HFFc6 (cell line): ENCODE measurements around the gene PIH1D1. TPM values are rescaled to one million over a fixed set of nuclear protein-coding genes. Genes with fewer than 3 reads are reported as not detected.

ENCODE experiments used
- DNase-seq: peaks from one replicate; pipeline ENCODE4 v3.0.0-alpha.2; 2018
- H3K27ac Mint-ChIP-seq: 2 replicates; pipeline ENCODE4 v1.8.0; 2020; ENCODE audit warnings: mild to moderate bottlenecking, mixed read lengths
- H3K27me3 Mint-ChIP-seq: 2 replicates; pipeline ENCODE4 v1.8.0; 2021; ENCODE audit warnings: mild to moderate bottlenecking, moderate library complexity, mixed read lengths; ENCODE audit not compliant: insufficient read depth
- H3K36me3 Mint-ChIP-seq: 2 replicates; pipeline ENCODE4 v1.8.0; 2021; ENCODE audit warnings: low read depth, mixed read lengths
- H3K4me1 Mint-ChIP-seq: 2 replicates; pipeline ENCODE4 v1.8.0; 2020; ENCODE audit warnings: low read depth, mixed read lengths
- H3K4me3 Mint-ChIP-seq: 2 replicates; pipeline ENCODE4 v1.8.0; 2020; ENCODE audit warnings: mild to moderate bottlenecking, moderate library complexity, mixed read lengths
- H3K9me3 Mint-ChIP-seq: 2 replicates; pipeline ENCODE4 v1.8.0; 2020; ENCODE audit warnings: mild to moderate bottlenecking, mixed read lengths
- total RNA-seq, 6 experiments: library from RNA; stranded (reverse); fragmentation: NEBNext Ultra II Directional; extraction: Animal tissue kit (Norgen Biotek cat#: 25700); gene quantifications; 2 replicates in 1 of 6; 3 replicates in 5 of 6; pipeline ENCODE4 v1.2.3, GENCODE V29; 2021
- TF ChIP-seq, protein P1 (sequence below): fragments of 200-600 bp; sonication (generic); IDR thresholded peaks from 2 replicates; pipeline ENCODE4 v1.5.0; 2021; ENCODE audit warnings: antibody characterized with exemption, mild to moderate bottlenecking

PIH1D1 gene
- total RNA-seq, 6 experiments from 2014 or later: 55.8 to 65.6 (median 57.5) TPM

DNA sequence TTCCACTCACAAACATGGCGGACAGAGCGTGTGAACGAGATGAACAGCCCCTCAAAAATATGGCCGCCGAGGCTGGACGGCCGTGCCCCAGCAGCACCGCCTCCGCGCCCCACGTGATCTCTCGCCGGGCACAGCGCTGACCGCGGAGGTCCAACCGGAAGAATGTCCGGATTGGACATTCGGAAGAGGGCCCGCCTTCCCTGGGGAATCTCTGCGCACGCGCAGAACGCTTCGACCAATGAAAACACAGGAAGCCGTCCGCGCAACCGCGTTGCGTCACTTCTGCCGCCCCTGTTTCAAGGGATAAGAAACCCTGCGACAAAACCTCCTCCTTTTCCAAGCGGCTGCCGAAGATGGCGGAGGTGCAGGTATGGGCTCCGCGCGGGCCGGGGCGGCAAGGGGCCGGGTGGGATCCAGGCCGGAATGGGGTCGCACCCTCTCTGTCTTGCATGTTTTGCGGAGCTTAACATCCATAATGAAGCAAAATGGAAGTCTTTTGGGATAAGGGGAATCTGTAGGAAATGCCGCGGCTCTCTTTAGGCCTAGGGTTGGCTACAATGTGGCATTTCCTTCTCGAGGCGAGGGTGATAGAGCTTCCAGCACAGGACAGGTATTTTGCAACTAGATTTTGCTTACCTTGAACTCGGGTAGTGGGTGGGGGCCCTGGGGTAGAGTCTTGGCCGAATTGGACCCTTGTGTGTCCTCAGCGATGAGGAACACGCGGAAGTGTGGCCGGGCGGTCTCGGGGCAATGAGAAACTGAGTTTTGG is 35.8 kb upstream of the PIH1D1 start, which contains the start of gene RPL13A:
Gene RPL13A (plus strand): TSS at position 332 of the 769 bp plus-strand sequence. CDS start 22 bp downstream, at position 354.
- peak within 1 kb of the TSS; percentile 98 for H3K27ac Mint-ChIP-seq
- peaks cover 18% of the 10 kb centered on the region for H3K9me3 Mint-ChIP-seq
- peak within 1 kb of the TSS; percentile 98 for H3K4me3 Mint-ChIP-seq
- DNase-seq: peak; percentile 99
- H3K36me3 Mint-ChIP-seq: peaks cover 40% of the 10 kb centered on the region
- H3K4me1 Mint-ChIP-seq: peaks cover 10% of the 10 kb centered on the region; the same call in 1 of the 2 replicates
- TF ChIP-seq, protein P1, sequence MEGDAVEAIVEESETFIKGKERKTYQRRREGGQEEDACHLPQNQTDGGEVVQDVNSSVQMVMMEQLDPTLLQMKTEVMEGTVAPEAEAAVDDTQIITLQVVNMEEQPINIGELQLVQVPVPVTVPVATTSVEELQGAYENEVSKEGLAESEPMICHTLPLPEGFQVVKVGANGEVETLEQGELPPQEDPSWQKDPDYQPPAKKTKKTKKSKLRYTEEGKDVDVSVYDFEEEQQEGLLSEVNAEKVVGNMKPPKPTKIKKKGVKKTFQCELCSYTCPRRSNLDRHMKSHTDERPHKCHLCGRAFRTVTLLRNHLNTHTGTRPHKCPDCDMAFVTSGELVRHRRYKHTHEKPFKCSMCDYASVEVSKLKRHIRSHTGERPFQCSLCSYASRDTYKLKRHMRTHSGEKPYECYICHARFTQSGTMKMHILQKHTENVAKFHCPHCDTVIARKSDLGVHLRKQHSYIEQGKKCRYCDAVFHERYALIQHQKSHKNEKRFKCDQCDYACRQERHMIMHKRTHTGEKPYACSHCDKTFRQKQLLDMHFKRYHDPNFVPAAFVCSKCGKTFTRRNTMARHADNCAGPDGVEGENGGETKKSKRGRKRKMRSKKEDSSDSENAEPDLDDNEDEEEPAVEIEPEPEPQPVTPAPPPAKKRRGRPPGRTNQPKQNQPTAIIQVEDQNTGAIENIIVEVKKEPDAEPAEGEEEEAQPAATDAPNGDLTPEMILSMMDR: no peak
- peaks cover 24% of the 10 kb centered on the region for H3K27me3 Mint-ChIP-seq

DNA sequence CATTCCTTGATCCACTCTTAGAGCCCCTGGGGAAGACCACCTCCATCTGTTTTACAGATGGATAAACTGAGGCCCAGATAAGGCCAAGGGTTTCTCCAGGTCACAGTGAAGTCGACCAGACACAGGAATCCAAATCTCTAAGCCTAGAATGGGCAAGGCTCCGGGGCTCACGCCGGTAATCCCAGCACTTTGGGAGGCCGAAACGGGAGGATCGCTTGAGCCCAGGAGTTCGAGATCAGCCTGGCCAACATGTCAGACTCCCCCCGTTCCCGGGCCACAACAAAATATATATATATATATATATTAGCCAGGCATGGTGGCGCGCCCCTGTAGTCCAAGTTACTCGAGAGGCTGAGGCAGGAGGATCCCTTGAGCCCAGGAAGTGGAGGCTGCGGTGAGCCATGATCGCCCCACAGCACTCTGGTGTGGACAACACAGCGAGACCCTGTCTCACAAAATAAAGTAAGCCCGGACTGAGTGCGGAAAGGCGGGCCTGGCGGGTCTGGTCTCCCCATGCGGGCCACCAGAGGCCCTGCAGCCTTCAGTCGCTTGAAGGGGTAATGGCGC is 35.2 kb upstream of the PIH1D1 start:
- TF ChIP-seq, protein P1: no peak; the same call in 1 of the 2 replicates
- H3K27ac Mint-ChIP-seq: peak overlapping the region; percentile 40; the same call in 1 of the 2 replicates

DNA sequence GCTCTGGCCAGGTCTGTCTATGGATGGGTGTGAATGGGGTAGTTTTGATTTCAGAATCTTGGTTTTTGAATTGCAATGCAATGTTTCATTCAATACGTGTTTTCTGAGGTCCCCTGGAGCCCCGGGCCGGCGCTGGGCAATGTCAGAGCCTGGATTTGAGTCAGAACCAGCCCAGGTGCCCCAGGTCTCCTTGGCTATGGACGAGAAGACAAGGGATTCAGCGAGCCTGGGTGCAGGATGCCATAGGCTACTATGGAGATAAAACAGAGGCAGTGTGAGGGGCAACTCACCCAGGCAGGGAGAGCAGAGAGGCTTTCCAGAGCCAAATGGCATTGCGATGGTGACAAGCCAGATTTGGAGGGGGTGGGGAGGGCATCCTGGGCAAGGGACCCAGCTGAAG is 34.6 kb upstream of the PIH1D1 start:
- peaks cover 18% of the 10 kb centered on the region for H3K9me3 Mint-ChIP-seq

More for the DNA sequence above, 35.2 kb upstream of the PIH1D1 start:
- DNase-seq: no peak
- Mint-ChIP-seq H3K4me1 (peaks cover 10% of the 10 kb centered on the region; the same call in 1 of the 2 replicates), H3K4me3 (no peak overlapping the region), H3K36me3 (peaks cover 33% of the 10 kb centered on the region), H3K27me3 (peaks cover 22% of the 10 kb centered on the region), H3K9me3 (peaks cover 18% of the 10 kb centered on the region)

DNA sequence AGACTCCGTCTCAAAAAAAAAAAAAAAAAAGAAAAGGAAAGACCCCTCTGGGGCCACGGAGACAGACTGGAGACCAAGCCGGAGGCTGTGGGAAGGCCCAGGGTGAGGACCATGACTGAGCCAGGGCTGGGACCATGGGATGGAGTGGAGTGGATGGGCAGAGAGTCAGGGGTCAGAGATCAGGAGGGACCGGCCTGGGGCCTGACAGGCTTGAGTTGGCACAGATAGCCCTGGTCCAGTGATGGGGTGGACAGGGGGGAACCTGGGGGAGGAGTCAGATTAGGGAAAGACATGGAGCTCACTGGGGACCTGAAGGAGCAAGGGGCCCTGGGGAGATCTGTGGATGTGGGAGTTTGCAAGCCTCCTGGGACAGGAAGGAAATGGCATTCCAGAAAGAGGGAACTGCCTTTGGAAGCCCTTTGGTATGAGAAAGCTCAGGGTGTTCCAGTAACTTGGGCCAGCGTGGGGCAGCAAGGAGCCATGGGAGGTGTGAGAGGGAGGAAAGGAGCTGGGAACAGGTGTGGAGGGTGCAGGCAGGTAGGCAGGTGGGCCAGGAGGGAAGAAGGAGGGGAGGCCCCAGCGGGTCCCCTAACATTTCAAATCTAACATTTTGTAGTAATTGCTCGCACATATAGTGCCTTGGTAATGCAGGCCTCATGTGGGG is 29.5 kb upstream of the PIH1D1 start:
- H3K27ac Mint-ChIP-seq: no peak overlapping the region

More for the DNA sequence above, 34.6 kb upstream of the PIH1D1 start:
- DNase-seq: no peak
- Mint-ChIP-seq H3K27ac (peak overlapping the region; percentile 11; the same call in 1 of the 2 replicates), H3K4me3 (no peak overlapping the region), H3K4me1 (peaks cover 10% of the 10 kb centered on the region; the same call in 1 of the 2 replicates), H3K36me3 (peaks cover 30% of the 10 kb centered on the region), H3K27me3 (peaks cover 22% of the 10 kb centered on the region)
- TF ChIP-seq, protein P1: no peak

More for the DNA sequence above, 29.5 kb upstream of the PIH1D1 start:
- TF ChIP-seq, protein P1: no peak
- Mint-ChIP-seq H3K4me1 (peaks cover 3% of the 10 kb centered on the region), H3K27me3 (no peaks in the 10 kb centered on the region; the same call in 1 of the 2 replicates), H3K9me3 (no peaks in the 10 kb centered on the region), H3K36me3 (no peaks in the 10 kb centered on the region; the same call in 1 of the 2 replicates), H3K4me3 (no peak overlapping the region)
- no peak for DNase-seq
